GM23338 (cell line): Measurements from ENCODE around the gene NPW. TPM values are rescaled to one million over a fixed set of nuclear protein-coding genes. Genes with fewer than 3 reads are reported as not detected.

Experiments used
- ATAC-seq: fragments of 200-7000 bp; cut with Tn5 transposase; 3 replicates; pipeline ENCODE4 v1.9.1; 2020
- DNase-seq: peaks from one replicate; pipeline ENCODE4 v3.0.0-alpha.2; 2015; ENCODE audit warnings: low spot score
- H2AFZ ChIP-seq: fragments of 200-600 bp; sonication (generic); 2 replicates; pipeline ENCODE4 v1.8.0; 2016; ENCODE audit warnings: antibody characterized with exemption, mild to moderate bottlenecking, moderate library complexity
- H3F3A ChIP-seq: fragments of 200-600 bp; sonication (generic); replicated peaks from 2 replicates; pipeline ENCODE4 v1.8.0; 2017; ENCODE audit warnings: antibody characterized with exemption, mixed run types, low read depth
- H3K27ac ChIP-seq: fragments of 200-600 bp; sonication (generic); 2 replicates; pipeline ENCODE4 v1.6.1; 2016; ENCODE audit warnings: low read depth
- H3K27me3 ChIP-seq: fragments of 200-600 bp; sonication (generic); 2 replicates; pipeline ENCODE4 v1.8.0; 2016; ENCODE audit warnings: mild to moderate bottlenecking, mixed run types, moderate library complexity; ENCODE audit not compliant: insufficient read depth
- H3K36me3 ChIP-seq: fragments of 200-600 bp; sonication (generic); 2 replicates; pipeline ENCODE4 v1.8.0; 2016; ENCODE audit warnings: mild to moderate bottlenecking; ENCODE audit not compliant: insufficient read depth
- H3K4me1 ChIP-seq: fragments of 200-600 bp; sonication (generic); 2 replicates; pipeline ENCODE4 v1.8.0; 2016; ENCODE audit warnings: mild to moderate bottlenecking, moderate library complexity; ENCODE audit not compliant: insufficient read depth
- H3K4me2 ChIP-seq: fragments of 200-600 bp; sonication (generic); 2 replicates; pipeline ENCODE4 v1.7.1; 2017; ENCODE audit warnings: mixed run types
- H3K4me3 ChIP-seq: fragments of 200-600 bp; sonication (generic); 2 replicates; pipeline ENCODE4 v1.6.1; 2016; ENCODE audit warnings: mixed run types
- H3K79me2 ChIP-seq: fragments of 200-600 bp; sonication (generic); replicated peaks from 2 replicates; pipeline ENCODE4 v1.8.0; 2017; ENCODE audit warnings: mild to moderate bottlenecking; ENCODE audit not compliant: insufficient read depth
- H3K9me2 ChIP-seq: fragments of 200-600 bp; sonication (generic); 2 replicates; pipeline ENCODE4 v1.8.0; 2017; ENCODE audit not compliant: insufficient read depth
- H4K20me1 ChIP-seq: fragments of 200-600 bp; sonication (generic); replicated peaks from 2 replicates; pipeline ENCODE4 v1.8.0; 2017; ENCODE audit warnings: mild to moderate bottlenecking; ENCODE audit not compliant: insufficient read depth
- H3K27ac Mint-ChIP-seq: 2 replicates; pipeline ENCODE4 v1.8.0; 2020; ENCODE audit warnings: inconsistent platforms, mild to moderate bottlenecking, moderate library complexity, mixed read lengths
- H3K27me3 Mint-ChIP-seq: 3 replicates; pipeline ENCODE4 v1.8.0; 2022; ENCODE audit warnings: low read depth, mild to moderate bottlenecking, moderate library complexity, mixed read lengths, inconsistent platforms; ENCODE audit not compliant: insufficient read depth, poor library complexity
- H3K36me3 Mint-ChIP-seq: 3 replicates; pipeline ENCODE4 v1.8.0; 2021; ENCODE audit warnings: low read depth, mild to moderate bottlenecking, inconsistent platforms, moderate library complexity, mixed read lengths
- H3K4me1 Mint-ChIP-seq: 3 replicates; pipeline ENCODE4 v1.8.0; 2020; ENCODE audit warnings: mild to moderate bottlenecking, inconsistent platforms, mixed read lengths
- H3K4me3 Mint-ChIP-seq: 3 replicates; pipeline ENCODE4 v1.8.0; 2021; ENCODE audit warnings: moderate library complexity, mild to moderate bottlenecking, inconsistent platforms, mixed read lengths
- H3K9me3 Mint-ChIP-seq: 3 replicates; pipeline ENCODE4 v1.8.0; 2020; ENCODE audit warnings: moderate library complexity, mild to moderate bottlenecking, inconsistent platforms, mixed read lengths
- CREB1 ChIP-seq: fragments of 250-450 bp; sonication (Bioruptor Pico); IDR thresholded peaks from 2 replicates; pipeline ENCODE4 v1.5.0; 2020; ENCODE audit warnings: low read depth, mild to moderate bottlenecking, moderate library complexity
- EZH2 ChIP-seq: fragments of 200-600 bp; sonication (generic); IDR thresholded peaks from one replicate; pipeline ENCODE4 v1.8.0; 2017; ENCODE audit warnings: antibody characterized with exemption, mild to moderate bottlenecking, low read depth; ENCODE audit not compliant: unreplicated experiment
- JUNB ChIP-seq: IDR thresholded peaks from one replicate; pipeline ENCODE4 v1.6.1; 2016; ENCODE audit warnings: antibody characterized with exemption; ENCODE audit not compliant: unreplicated experiment
- NANOG ChIP-seq: IDR thresholded peaks from 2 replicates; pipeline ENCODE4 v1.6.1; 2016; ENCODE audit warnings: antibody characterized with exemption, borderline replicate concordance
- POLR2AphosphoS5 ChIP-seq: IDR thresholded peaks from 2 replicates; pipeline ENCODE4 v1.6.1; 2016; ENCODE audit warnings: antibody characterized with exemption, low read depth
- REST ChIP-seq: IDR thresholded peaks from one replicate; pipeline ENCODE4 v1.6.1; 2018; ENCODE audit warnings: antibody characterized with exemption; ENCODE audit not compliant: unreplicated experiment
- STAT1 ChIP-seq: IDR thresholded peaks from one replicate; pipeline ENCODE4 v1.6.1; 2016; ENCODE audit warnings: antibody characterized with exemption; ENCODE audit not compliant: unreplicated experiment
- ZNF114 ChIP-seq: fragments of 250-450 bp; sonication (Bioruptor Pico); IDR thresholded peaks from 2 replicates; pipeline ENCODE4 v1.5.0; 2020; ENCODE audit warnings: mild to moderate bottlenecking, moderate library complexity
- ZNF331 ChIP-seq: fragments of 250-450 bp; sonication (Bioruptor Pico); IDR thresholded peaks from 2 replicates; pipeline ENCODE4 v1.5.0; 2020; ENCODE audit warnings: low read depth, mild to moderate bottlenecking, moderate library complexity
- ZNF462 ChIP-seq: fragments of 250-450 bp; sonication (Bioruptor Pico); IDR thresholded peaks from 2 replicates; pipeline ENCODE4 v1.5.0; 2020; ENCODE audit warnings: mild to moderate bottlenecking, moderate library complexity
- polyA plus RNA-seq: library from polyadenylated mRNA; unstranded; fragments of >200 nt; fragmentation: Nextera tagmentation; extraction: Ambion mirVana; gene quantifications from 2 replicates; pipeline ENCODE4 v1.2.1, GENCODE V29; 2016
- total RNA-seq: library from RNA; depleted of rRNA; stranded (reverse); fragments of >200 nt; shearing (Covaris generic); gene quantifications from 2 replicates; pipeline ENCODE4 v1.2.3, GENCODE V29; 2014
- TF ChIP-seq, protein P1 (sequence below), 2 experiments: fragments of 200-600 bp in 1 of 2; sonication (generic) in 1 of 2; conservative IDR thresholded peaks; 2 replicates each; pipeline versions ENCODE4 v1.5.1 to v1.6.1; 2016 to 2017; ENCODE audit warnings: antibody characterized with exemption in 2 of 2, low read depth in 2 of 2, mild to moderate bottlenecking in 2 of 2, moderate library complexity in 1 of 2

NPW gene
- total and polyA plus RNA-seq, 2 experiments from 2014 or later = 4.5 to 37.6 TPM

DNA sequence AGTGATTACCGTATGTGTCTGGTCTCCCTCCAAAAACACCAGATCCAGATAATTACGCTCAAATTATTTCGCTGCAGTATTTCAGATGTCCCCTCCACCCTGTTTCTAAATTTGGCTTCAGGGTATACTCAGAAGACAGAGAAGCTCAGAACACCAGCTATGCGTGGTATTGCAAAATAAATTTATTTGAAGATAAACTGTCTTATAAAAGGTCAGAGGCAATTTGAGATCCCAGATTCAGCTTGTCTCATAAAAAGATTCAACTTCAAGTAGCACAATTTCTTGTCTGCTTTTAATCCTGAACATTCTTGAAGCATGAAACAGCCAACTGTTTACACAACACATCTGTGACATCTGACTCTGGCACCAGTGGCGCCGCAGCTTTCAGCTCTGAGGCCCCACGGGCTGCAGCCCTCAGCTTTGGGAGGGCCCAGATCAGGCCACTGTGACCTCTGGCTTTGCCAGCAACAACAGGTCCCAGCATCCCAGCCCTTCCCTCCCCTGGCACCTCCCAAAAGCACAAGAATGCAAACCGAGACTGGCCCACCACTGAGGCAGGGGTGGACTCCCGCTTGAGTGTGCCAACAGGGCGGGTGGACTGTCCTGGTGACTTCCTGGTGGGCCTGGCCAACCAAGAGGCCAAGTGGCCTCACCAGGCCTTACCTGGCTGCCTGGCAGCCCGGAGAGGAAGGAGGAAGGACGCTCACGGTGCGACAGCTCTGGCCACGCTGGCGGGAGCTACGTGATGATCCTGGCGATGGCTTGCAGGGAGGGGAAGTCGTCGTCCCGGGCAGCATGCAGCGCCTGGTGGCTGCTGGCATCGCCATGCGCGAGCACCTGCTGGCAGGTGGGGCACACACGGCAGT is 21.9 kb upstream of the NPW start:
- no peaks in the 10 kb centered on the region; the same call in 1 of the 2 replicates for H3K36me3 ChIP-seq
- Mint-ChIP-seq H3K4me3 (no peak overlapping the region; the same call in 2 of the 3 replicates), H3K9me3 (no peaks in the 10 kb centered on the region), H3K27me3 (peaks cover 3% of the 10 kb centered on the region), H3K36me3 (peaks cover 31% of the 10 kb centered on the region), H3K27ac (no peak overlapping the region), H3K4me1 (peaks cover 2% of the 10 kb centered on the region; the same call in 2 of the 3 replicates)
- no peak overlapping the region for H2AFZ ChIP-seq
- no peak overlapping the region for H3K4me2 ChIP-seq
- ATAC-seq = no peak
- no peak overlapping the region for H3K4me3 ChIP-seq
- H3K27ac ChIP-seq = no peak overlapping the region
- peaks cover 2% of the 10 kb centered on the region; the same call in 1 of the 2 replicates for H4K20me1 ChIP-seq
- H3K4me1 ChIP-seq = no peaks in the 10 kb centered on the region
- H3K9me2 ChIP-seq = no peaks in the 10 kb centered on the region
- TF ChIP-seq REST (no peak), JUNB (no peak), NANOG (no peak), ZNF462 (CRISPR knock-in tag) (no peak), STAT1 (no peak), POLR2AphosphoS5 (no peak), ZNF114 (no peak), CREB1 (CRISPR knock-in tag) (no peak), EZH2 (no peak), ZNF331 (no peak)
- TF ChIP-seq, protein P1, sequence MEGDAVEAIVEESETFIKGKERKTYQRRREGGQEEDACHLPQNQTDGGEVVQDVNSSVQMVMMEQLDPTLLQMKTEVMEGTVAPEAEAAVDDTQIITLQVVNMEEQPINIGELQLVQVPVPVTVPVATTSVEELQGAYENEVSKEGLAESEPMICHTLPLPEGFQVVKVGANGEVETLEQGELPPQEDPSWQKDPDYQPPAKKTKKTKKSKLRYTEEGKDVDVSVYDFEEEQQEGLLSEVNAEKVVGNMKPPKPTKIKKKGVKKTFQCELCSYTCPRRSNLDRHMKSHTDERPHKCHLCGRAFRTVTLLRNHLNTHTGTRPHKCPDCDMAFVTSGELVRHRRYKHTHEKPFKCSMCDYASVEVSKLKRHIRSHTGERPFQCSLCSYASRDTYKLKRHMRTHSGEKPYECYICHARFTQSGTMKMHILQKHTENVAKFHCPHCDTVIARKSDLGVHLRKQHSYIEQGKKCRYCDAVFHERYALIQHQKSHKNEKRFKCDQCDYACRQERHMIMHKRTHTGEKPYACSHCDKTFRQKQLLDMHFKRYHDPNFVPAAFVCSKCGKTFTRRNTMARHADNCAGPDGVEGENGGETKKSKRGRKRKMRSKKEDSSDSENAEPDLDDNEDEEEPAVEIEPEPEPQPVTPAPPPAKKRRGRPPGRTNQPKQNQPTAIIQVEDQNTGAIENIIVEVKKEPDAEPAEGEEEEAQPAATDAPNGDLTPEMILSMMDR (conservative IDR thresholded peaks at IDR 0.05; ENCODE audit: low read depth in 2 of 2) = no peak
- H3K79me2 ChIP-seq = peaks cover 4% of the 10 kb centered on the region; the same call in 1 of the 2 replicates
- 0 out of 2 replicates have a peak, but pooled peaks cover 10% of the 10 kb centered on the region for H3F3A ChIP-seq
- DNase-seq = no peak
- H3K27me3 ChIP-seq = no peaks in the 10 kb centered on the region
